Transverse colon (tissue), 4 donors: ENCODE data around the gene YWHAH. TPM values are rescaled to one million over a fixed set of nuclear protein-coding genes. Genes with fewer than 3 reads are reported as not detected.
"Not testable (repeated sequence)": the region's sequence is repeated elsewhere in the genome, so short reads cannot be mapped to it uniquely, and the experiment has no call there.

Source experiments
- DNase-seq: peaks from one replicate; pipeline ENCODE4 v3.0.0-alpha.2; 2019
- H3K27ac ChIP-seq, 4 donors: fragments of 200-600 bp; sonication (generic); 2 replicates each; pipeline ENCODE4 v1.5.1; 2016 to 2018; ENCODE audit warnings: inconsistent platforms in 4 of 4
- H3K27me3 ChIP-seq: fragments of 200-600 bp; sonication (generic); 2 replicates; pipeline ENCODE4 v1.5.1; 2017; ENCODE audit warnings: inconsistent platforms
- H3K36me3 ChIP-seq, 4 donors: fragments of 200-600 bp; sonication (generic); 2 replicates each; pipeline ENCODE4 v1.5.1; 2017 to 2019; ENCODE audit warnings: inconsistent platforms in 4 of 4
- H3K4me1 ChIP-seq, 4 donors: fragments of 200-600 bp; sonication (generic); 2 replicates each; pipeline ENCODE4 v1.5.1; 2017 to 2020; ENCODE audit warnings: inconsistent platforms in 4 of 4
- H3K4me3 ChIP-seq, 4 donors: fragments of 200-600 bp; sonication (generic); 1 replicate in 1 of 4; 2 replicates in 3 of 4; pipeline versions ENCODE4 v1.5.1 to v1.6.1; 2017 to 2019; ENCODE audit warnings: inconsistent platforms in 4 of 4
- H3K9me3 ChIP-seq, 2 donors: fragments of 200-600 bp; sonication (generic); 2 replicates each; pipeline ENCODE4 v1.5.1; 2017 to 2019; ENCODE audit warnings: inconsistent platforms in 2 of 2
- EP300 ChIP-seq: sonication (generic); formaldehyde crosslinking; IDR thresholded peaks from one replicate; pipeline ENCODE4 v1.6.1; 2017; ENCODE audit warnings: antibody characterized with exemption, low read depth
- POLR2A ChIP-seq: fragments of 450-650 bp; IDR thresholded peaks from one replicate; pipeline ENCODE4 v1.6.1; 2016; ENCODE audit warnings: antibody characterized with exemption, mild to moderate bottlenecking, moderate library complexity
- POLR2AphosphoS5 ChIP-seq, 3 donors: sonication (generic); formaldehyde crosslinking; IDR thresholded peaks; one replicate each; pipeline ENCODE4 v1.6.1; 2016; ENCODE audit warnings: antibody characterized with exemption in 3 of 3
- WGBS, 2 donors: methylation state at CpG; one replicate each; pipeline ENCODE4 v1.1.5; 2018; ENCODE audit warnings: low coverage in 1 of 2; 5-methylcytosine and 5-hydroxymethylcytosine counted together
- in situ Hi-C, 4 donors: fragments of 200-750 bp; cut with MboI; loops; one replicate each; pipeline versions ENCODE4 v1.15.0 to v1.15.1; 2017; ENCODE audit warnings: low sequenced_read_pairs in 3 of 4, low pct_ligation_motif_present in 1 of 4, low pct_unique_long_range_greater_than_20kb in 1 of 4
- intact Hi-C: fragments of 100-400 bp; cut with DNase I; formaldehyde crosslinking; loops from one replicate; pipeline ENCODE4 v1.15.1; 2023; ENCODE audit warnings: low total_unique reads
- total RNA-seq, 4 donors: library from RNA; depleted of rRNA; stranded (reverse); fragments of >200 nt; gene quantifications; one replicate each; pipeline ENCODE4 v1.1.0, GENCODE V29; 2016
- TF ChIP-seq, protein P1 (sequence below), 5 experiments: fragments of 200-600 bp in 3 of 5; fragments of 450-650 bp in 2 of 5; sonication (generic) in 3 of 5; IDR thresholded peaks; 1 replicate in 2 of 5; 2 replicates in 3 of 5; pipeline ENCODE4 v1.5.1; 2016 to 2017; ENCODE audit warnings: antibody characterized with exemption in 5 of 5, inconsistent platforms in 3 of 5, mild to moderate bottlenecking in 2 of 5, moderate library complexity in 1 of 5

The YWHAH gene
- total RNA-seq, 4 donors from 2014 or later, result 83.7 to 155 (median 109) TPM

GRCh38 chr22:31977939-31978338 lies 33.6 kb downstream of the YWHAH start:
- Histone ChIP-seq H3K27ac (no peak overlapping the region), H3K27me3 (no peaks in the 10 kb centered on the region), H3K9me3 (no peaks in the 10 kb centered on the region), H3K36me3 (no peaks in the 10 kb centered on the region), H3K4me3 (no peak overlapping the region), H3K4me1 (peaks cover 0 to 23% (median 5%) of the 10 kb centered on the region in 4 donors)
- intact Hi-C loops (loop anchor here (10.0 kb wide), 1 partner anchor 287 kb away; no protein-coding TSS in a partner anchor), in situ Hi-C loops (loop anchor here (5.0 to 25.0 kb wide), 6 partner anchors 97 to 484 kb away; partner anchors contain the start of genes BPIFC (in 2 of the 4), FBXO7 (in 2 of the 4) and SLC5A4 (in 1 of the 4))
- DNase-seq, result no peak
- TF ChIP-seq, protein P1, sequence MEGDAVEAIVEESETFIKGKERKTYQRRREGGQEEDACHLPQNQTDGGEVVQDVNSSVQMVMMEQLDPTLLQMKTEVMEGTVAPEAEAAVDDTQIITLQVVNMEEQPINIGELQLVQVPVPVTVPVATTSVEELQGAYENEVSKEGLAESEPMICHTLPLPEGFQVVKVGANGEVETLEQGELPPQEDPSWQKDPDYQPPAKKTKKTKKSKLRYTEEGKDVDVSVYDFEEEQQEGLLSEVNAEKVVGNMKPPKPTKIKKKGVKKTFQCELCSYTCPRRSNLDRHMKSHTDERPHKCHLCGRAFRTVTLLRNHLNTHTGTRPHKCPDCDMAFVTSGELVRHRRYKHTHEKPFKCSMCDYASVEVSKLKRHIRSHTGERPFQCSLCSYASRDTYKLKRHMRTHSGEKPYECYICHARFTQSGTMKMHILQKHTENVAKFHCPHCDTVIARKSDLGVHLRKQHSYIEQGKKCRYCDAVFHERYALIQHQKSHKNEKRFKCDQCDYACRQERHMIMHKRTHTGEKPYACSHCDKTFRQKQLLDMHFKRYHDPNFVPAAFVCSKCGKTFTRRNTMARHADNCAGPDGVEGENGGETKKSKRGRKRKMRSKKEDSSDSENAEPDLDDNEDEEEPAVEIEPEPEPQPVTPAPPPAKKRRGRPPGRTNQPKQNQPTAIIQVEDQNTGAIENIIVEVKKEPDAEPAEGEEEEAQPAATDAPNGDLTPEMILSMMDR (IDR thresholded peaks at IDR 0.05), result no peak
- TF ChIP-seq POLR2A, result no peak
- TF ChIP-seq EP300, result no peak
- TF ChIP-seq POLR2AphosphoS5 (IDR thresholded peaks at IDR 0.05), result no peak
- 77 to 100% methylated on average over 1 to 3 of the region's 3 CpGs for WGBS, 2 donors

DNA sequence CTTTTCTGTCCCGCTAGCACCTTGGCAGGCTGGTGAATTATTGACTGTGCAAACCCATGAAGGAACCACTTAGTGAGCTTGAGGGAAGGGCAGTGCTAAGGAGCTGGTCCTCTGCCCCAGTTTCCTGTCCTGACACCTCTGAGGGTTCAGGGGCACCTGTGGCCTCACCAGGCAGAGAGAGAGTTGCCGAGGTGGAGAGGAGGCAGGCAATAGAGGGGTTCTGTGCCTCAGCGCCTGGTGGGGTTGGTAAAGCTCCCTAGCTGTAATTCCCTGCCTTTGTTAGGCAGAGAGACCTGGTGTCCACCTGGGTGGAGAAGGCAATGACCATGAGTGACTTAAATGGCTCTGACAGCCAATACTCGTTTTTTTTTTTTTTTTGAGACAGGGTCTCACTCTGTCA lies 36.3 kb downstream of the YWHAH start:
- Histone ChIP-seq H3K27me3 (no peaks in the 10 kb centered on the region), H3K9me3 (no peaks in the 10 kb centered on the region), H3K27ac (no peak overlapping the region), H3K4me3 (no peak overlapping the region), H3K36me3 (no peaks in the 10 kb centered on the region), H3K4me1 (peaks cover 0 to 6% (median 0%) of the 10 kb centered on the region in 4 donors)
- no peak for DNase-seq
- 73% methylated on average over 4 of the region's 4 CpGs; no CpG with 5 or more reads in 1 of the 2 donors for WGBS, 2 donors
- in situ Hi-C loops (loop anchor here (10.0 to 25.0 kb wide), 4 partner anchors 104 to 482 kb away; partner anchors contain the start of genes BPIFC (in 2 of the 4), FBXO7 (in 2 of the 4) and SLC5A4 (in 1 of the 4)), intact Hi-C loops (no loop called here)
- TF ChIP-seq EP300 (no peak), POLR2A (no peak), POLR2AphosphoS5 (IDR thresholded peaks at IDR 0.05) (no peak)
- TF ChIP-seq, protein P1 (IDR thresholded peaks at IDR 0.05), result no peak

GRCh38 chr22:31981976-31982375 lies 37.6 kb downstream of the YWHAH start:
- H3K4me3 ChIP-seq, intact Hi-C loops, H3K27me3 ChIP-seq, H3K9me3 ChIP-seq, H3K36me3 ChIP-seq, DNase-seq, H3K4me1 ChIP-seq, H3K27ac ChIP-seq: not testable (repeated sequence)
- in situ Hi-C loops, result loop anchor here (10.0 to 25.0 kb wide), 4 partner anchors 103 to 480 kb away; partner anchors contain the start of genes BPIFC (in 2 of the 4), FBXO7 (in 2 of the 4) and SLC5A4 (in 1 of the 4)
- 86 to 90% methylated on average over 7 to 8 of the region's 8 CpGs for WGBS, 2 donors

GRCh38 chr22:31983911-31984656 lies 39.7 kb downstream of the YWHAH start:
- TF ChIP-seq, protein P1 (IDR thresholded peaks at IDR 0.05), result no peak
- no peak for DNase-seq
- Histone ChIP-seq H3K27ac (no peak overlapping the region), H3K4me1 (no peaks in the 10 kb centered on the region), H3K27me3 (no peaks in the 10 kb centered on the region), H3K36me3 (no peaks in the 10 kb centered on the region), H3K9me3 (no peaks in the 10 kb centered on the region), H3K4me3 (no peak overlapping the region)
- WGBS, 2 donors, result 40 to 65% methylated on average over 1 to 6 of the region's 6 CpGs
- intact Hi-C loops (no loop called here), in situ Hi-C loops (loop anchor here (10.0 to 25.0 kb wide), 4 partner anchors 101 to 478 kb away; partner anchors contain the start of genes BPIFC (in 2 of the 4), FBXO7 (in 2 of the 4) and SLC5A4 (in 1 of the 4))
